Measurements from ENCODE around the gene SLC25A40.

DNA sequence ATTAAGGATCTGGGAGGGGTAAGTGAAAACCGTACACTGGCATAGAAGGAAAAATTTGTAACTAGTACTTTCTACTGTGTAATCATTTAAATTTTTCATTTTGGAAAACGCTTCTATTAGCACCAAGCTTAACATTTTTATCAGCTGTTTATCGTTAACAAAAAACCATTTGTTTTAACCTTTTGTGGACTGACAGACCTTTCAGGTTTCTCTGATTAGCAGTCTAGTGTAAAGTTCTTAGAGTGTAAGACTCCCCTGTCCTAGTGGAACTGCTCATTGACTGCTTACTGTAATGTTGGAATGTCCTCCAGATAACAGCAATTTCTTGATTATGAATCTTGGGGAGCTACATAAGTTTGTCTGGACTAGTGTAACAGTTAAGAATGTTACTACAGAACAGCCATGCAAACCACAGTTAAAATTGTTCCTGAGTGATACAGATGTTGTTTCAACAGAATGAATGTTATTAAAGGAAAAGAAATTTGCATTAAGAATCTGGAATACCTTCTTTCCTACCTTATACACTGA, 2.1 kb upstream of the SLC25A40 start:
- no peak for TF ChIP-seq EZH2phosphoT487 (IDR thresholded peaks at IDR 0.05; ENCODE audit: insufficient read depth, low read depth)
- TF ChIP-seq EZH2 (IDR thresholded peaks at IDR 0.05; ENCODE audit: insufficient read depth, poor library complexity, severe bottlenecking) = no peak
